ENCODE data around the gene CACNA1I. TPM values are rescaled to one million over a fixed set of nuclear protein-coding genes. Genes with fewer than 3 reads are reported as not detected.

The CACNA1I gene
- total and polyA plus RNA-seq, 2 experiments from 2014 or later: 0.42 to 2.4 TPM

DNA sequence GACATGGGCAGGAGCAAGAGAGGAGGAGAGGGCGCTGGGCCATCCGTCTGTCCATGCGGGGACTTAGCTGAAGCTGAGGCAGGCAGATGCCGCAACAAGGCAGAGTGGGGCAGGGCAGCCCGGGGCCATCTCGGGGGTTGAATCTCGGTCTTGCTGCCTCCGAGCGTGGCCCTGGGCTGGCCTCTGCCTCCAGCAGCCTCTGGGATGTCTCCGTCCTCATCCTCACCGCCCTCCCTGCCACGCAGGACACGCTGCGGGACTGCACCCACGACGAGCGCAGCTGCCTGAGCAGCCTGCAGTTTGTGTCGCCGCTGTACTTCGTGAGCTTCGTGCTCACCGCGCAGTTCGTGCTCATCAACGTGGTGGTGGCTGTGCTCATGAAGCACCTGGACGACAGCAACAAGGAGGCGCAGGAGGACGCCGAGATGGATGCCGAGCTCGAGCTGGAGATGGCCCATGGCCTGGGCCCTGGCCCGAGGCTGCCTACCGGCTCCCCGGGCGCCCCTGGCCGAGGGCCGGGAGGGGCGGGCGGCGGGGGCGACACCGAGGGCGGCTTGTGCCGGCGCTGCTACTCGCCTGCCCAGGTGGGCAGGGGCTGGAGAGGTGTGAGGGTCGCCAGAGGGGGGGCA is 108.4 kb downstream of the CACNA1I start:
- no peak overlapping the region for H2AFZ ChIP-seq
- Mint-ChIP-seq H3K27ac (no peak overlapping the region), H3K36me3 (ENCODE audit: low read depth) (peaks cover 3% of the 10 kb centered on the region; the same call in 1 of the 3 replicates), H3K4me3 (no peak overlapping the region), H3K9me3 (no peaks in the 10 kb centered on the region), H3K27me3 (ENCODE audit: insufficient read depth, low read depth, poor library complexity) (peaks cover 26% of the 10 kb centered on the region), H3K4me1 (peaks cover 8% of the 10 kb centered on the region)
- H4K20me1 ChIP-seq (replicated peaks; ENCODE audit: insufficient read depth): no peaks in the 10 kb centered on the region
- TF ChIP-seq CREB1 (CRISPR knock-in tag; IDR thresholded peaks at IDR 0.05; ENCODE audit: low read depth) (no peak), ZNF331 (CRISPR knock-in tag; IDR thresholded peaks at IDR 0.05; ENCODE audit: low read depth) (no peak), JUNB (IDR thresholded peaks at IDR 0.05; ENCODE audit: unreplicated experiment) (no peak), CTCF (conservative IDR thresholded peaks at IDR 0.05; ENCODE audit: low read depth in 2 of 2) (no peak), POLR2AphosphoS5 (IDR thresholded peaks at IDR 0.05; ENCODE audit: low read depth) (no peak)
- no peak overlapping the region for H3K4me3 ChIP-seq
- no peak overlapping the region for H3K27ac ChIP-seq (ENCODE audit: low read depth)
- no peaks in the 10 kb centered on the region for H3K27me3 ChIP-seq (ENCODE audit: insufficient read depth)
- ATAC-seq (no peak), DNase-seq (ENCODE audit: low spot score) (no peak)
- no peaks in the 10 kb centered on the region for H3K79me2 ChIP-seq (replicated peaks; ENCODE audit: insufficient read depth)
- H3K36me3 ChIP-seq (ENCODE audit: insufficient read depth): no peaks in the 10 kb centered on the region
- no peaks in the 10 kb centered on the region for H3K4me1 ChIP-seq (ENCODE audit: insufficient read depth)
- no peaks in the 10 kb centered on the region for H3K9me2 ChIP-seq (ENCODE audit: insufficient read depth)
- H3F3A ChIP-seq (replicated peaks; ENCODE audit: low read depth): no peaks in the 10 kb centered on the region
- no peak overlapping the region for H3K4me2 ChIP-seq

DNA sequence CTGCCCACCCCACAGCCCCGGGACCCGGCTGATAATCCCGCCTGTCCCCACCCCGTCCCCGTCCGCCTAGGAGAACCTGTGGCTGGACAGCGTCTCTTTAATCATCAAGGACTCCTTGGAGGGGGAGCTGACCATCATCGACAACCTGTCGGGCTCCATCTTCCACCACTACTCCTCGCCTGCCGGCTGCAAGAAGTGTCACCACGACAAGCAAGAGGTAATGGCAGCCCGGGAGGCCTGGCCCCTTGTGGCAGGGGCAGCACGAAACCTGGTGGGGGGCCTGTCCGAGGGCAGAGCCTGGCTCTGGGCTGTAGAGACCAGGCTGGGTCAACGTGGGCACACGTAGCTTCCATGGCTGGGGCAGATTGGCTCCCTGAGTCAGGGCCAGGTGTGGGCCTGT is 109.1 kb downstream of the CACNA1I start:
- Mint-ChIP-seq H3K4me3 (no peak overlapping the region), H3K27ac (no peak overlapping the region), H3K4me1 (peaks cover 1% of the 10 kb centered on the region; the same call in 2 of the 3 replicates), H3K27me3 (ENCODE audit: insufficient read depth, low read depth, poor library complexity) (peaks cover 24% of the 10 kb centered on the region), H3K36me3 (ENCODE audit: low read depth) (peaks cover 3% of the 10 kb centered on the region; the same call in 1 of the 3 replicates), H3K9me3 (no peaks in the 10 kb centered on the region)
- no peak overlapping the region for H3K27ac ChIP-seq (ENCODE audit: low read depth)
- H3K36me3 ChIP-seq (ENCODE audit: insufficient read depth): no peaks in the 10 kb centered on the region
- no peak for DNase-seq (ENCODE audit: low spot score)
- H2AFZ ChIP-seq: no peak overlapping the region
- H4K20me1 ChIP-seq (replicated peaks; ENCODE audit: insufficient read depth): no peaks in the 10 kb centered on the region
- H3F3A ChIP-seq (replicated peaks; ENCODE audit: low read depth): no peaks in the 10 kb centered on the region
- no peaks in the 10 kb centered on the region for H3K9me2 ChIP-seq (ENCODE audit: insufficient read depth)
- H3K27me3 ChIP-seq (ENCODE audit: insufficient read depth): no peaks in the 10 kb centered on the region
- no peak for ATAC-seq
- no peak overlapping the region for H3K4me3 ChIP-seq
- H3K79me2 ChIP-seq (replicated peaks; ENCODE audit: insufficient read depth): no peaks in the 10 kb centered on the region
- no peaks in the 10 kb centered on the region for H3K4me1 ChIP-seq (ENCODE audit: insufficient read depth)
- no peak overlapping the region for H3K4me2 ChIP-seq
- TF ChIP-seq JUNB (IDR thresholded peaks at IDR 0.05; ENCODE audit: unreplicated experiment): no peak
- TF ChIP-seq REST (IDR thresholded peaks at IDR 0.05; ENCODE audit: unreplicated experiment): no peak
- no peak for TF ChIP-seq EZH2phosphoT487 (IDR thresholded peaks at IDR 0.05; ENCODE audit: unreplicated experiment)
- no peak for TF ChIP-seq ZNF114 (CRISPR knock-in tag; IDR thresholded peaks at IDR 0.05)
- no peak for TF ChIP-seq CREB1 (CRISPR knock-in tag; IDR thresholded peaks at IDR 0.05; ENCODE audit: low read depth)
- no peak for TF ChIP-seq ZNF331 (CRISPR knock-in tag; IDR thresholded peaks at IDR 0.05; ENCODE audit: low read depth)
- TF ChIP-seq CTCF (conservative IDR thresholded peaks at IDR 0.05; ENCODE audit: low read depth in 2 of 2): no peak
- TF ChIP-seq EZH2 (IDR thresholded peaks at IDR 0.05; ENCODE audit: low read depth, unreplicated experiment): no peak
- TF ChIP-seq ETS1 (IDR thresholded peaks at IDR 0.05): no peak

All from GM23338 (cell line).